Epithelial cell of prostate (primary cell): ENCODE data around the gene CFAP69.

Experiments
- DNase-seq: peaks from one replicate; pipeline ENCODE4 v3.0.0-alpha.2; 2011; ENCODE audit warnings: low read depth, low spot score
- H3K27ac ChIP-seq: fragments of 450-650 bp; 2 replicates; pipeline ENCODE4 v1.5.1; 2017; ENCODE audit warnings: mild to moderate bottlenecking

CFAP69 gene

GRCh38 chr7:90267263-90267858 lies 22.4 kb downstream of the CFAP69 start:
- H3K27ac ChIP-seq: no peak overlapping the region
- DNase-seq: no peak

- H3K27ac ChIP-seq: no peak overlapping the region
- DNase-seq: no peak
Observed at GRCh38 chr7:90269163-90269562, 24.2 kb downstream of the CFAP69 start.

- no peak overlapping the region for H3K27ac ChIP-seq
- no peak for DNase-seq
Observed at GRCh38 chr7:90270431-90271178, 25.6 kb downstream of the CFAP69 start.

GRCh38 chr7:90271753-90272152 lies 26.8 kb downstream of the CFAP69 start:
- DNase-seq: no peak
- H3K27ac ChIP-seq: no peak overlapping the region

- no peak for DNase-seq
- H3K27ac ChIP-seq: no peak overlapping the region
Observed at GRCh38 chr7:90272242-90272641, 27.3 kb downstream of the CFAP69 start.

GRCh38 chr7:90274161-90274560 lies 29.2 kb downstream of the CFAP69 start:
- DNase-seq: no peak
- H3K27ac ChIP-seq: no peak overlapping the region

GRCh38 chr7:90276033-90276728 lies 31.2 kb downstream of the CFAP69 start:
- no peak for DNase-seq
- no peak overlapping the region for H3K27ac ChIP-seq

- no peak for DNase-seq
- H3K27ac ChIP-seq: no peak overlapping the region
Observed at GRCh38 chr7:90288154-90288553, 43.2 kb downstream of the CFAP69 start.

GRCh38 chr7:90290244-90291113 lies 45.5 kb downstream of the CFAP69 start:
- H3K27ac ChIP-seq: no peak overlapping the region
- no peak for DNase-seq

- no peak overlapping the region for H3K27ac ChIP-seq
- DNase-seq: peak; percentile 27
Observed at GRCh38 chr7:90298145-90299038, 53.4 kb downstream of the CFAP69 start.

- no peak for DNase-seq
- no peak overlapping the region for H3K27ac ChIP-seq
Observed at GRCh38 chr7:90303241-90303640, 58.3 kb downstream of the CFAP69 start.

GRCh38 chr7:90309872-90310271 lies 64.9 kb downstream of the CFAP69 start:
- no peak overlapping the region for H3K27ac ChIP-seq
- DNase-seq: no peak

- no peak for DNase-seq
- H3K27ac ChIP-seq: no peak overlapping the region
Observed at GRCh38 chr7:90311175-90311574, 66.2 kb downstream of the CFAP69 start.

GRCh38 chr7:90312745-90313144 lies 67.8 kb downstream of the CFAP69 start:
- DNase-seq: no peak
- no peak overlapping the region for H3K27ac ChIP-seq

- H3K27ac ChIP-seq: no peak overlapping the region
- DNase-seq: no peak
Observed at GRCh38 chr7:90313907-90314306, 68.9 kb downstream of the CFAP69 start.

- H3K27ac ChIP-seq: no peak overlapping the region
- no peak for DNase-seq
Observed at GRCh38 chr7:90320014-90320413, 75.0 kb downstream of the CFAP69 start.

- H3K27ac ChIP-seq: no peak overlapping the region
- no peak for DNase-seq
Observed at GRCh38 chr7:90320418-90320800, 75.4 kb downstream of the CFAP69 start.

- DNase-seq: no peak
- no peak within 1 kb of the TSS for H3K27ac ChIP-seq
Observed at GRCh38 chr7:90320801-90321494, 76.0 kb downstream of the CFAP69 start, which contains the start of gene FAM237B. TSS of gene FAM237B (minus strand) at chr7:90321304. CDS start at chr7:90319748, 1,556 bp downstream.

GRCh38 chr7:90322837-90323236 lies 77.9 kb downstream of the CFAP69 start:
- H3K27ac ChIP-seq: no peak overlapping the region
- no peak for DNase-seq
